Sigmoid colon (tissue), 4 donors: ENCODE results near the gene THOC7.

Source experiments
- EP300 ChIP-seq, 4 donors: sonication (generic); formaldehyde crosslinking; IDR thresholded peaks; one replicate each; pipeline ENCODE4 v1.6.1; 2017; ENCODE audit warnings: antibody characterized with exemption in 4 of 4
- POLR2A ChIP-seq, 2 donors: fragments of 450-650 bp; IDR thresholded peaks; one replicate each; pipeline ENCODE4 v1.6.1; 2016; ENCODE audit warnings: antibody characterized with exemption in 2 of 2, mild to moderate bottlenecking in 2 of 2, moderate library complexity in 2 of 2
- POLR2AphosphoS5 ChIP-seq, 4 donors: sonication (generic); formaldehyde crosslinking; IDR thresholded peaks; one replicate each; pipeline ENCODE4 v1.6.1; 2017; ENCODE audit warnings: antibody characterized with exemption in 4 of 4
- TF ChIP-seq, protein P1 (sequence below), 4 experiments: fragments of 450-650 bp in 3 of 4; fragments of 200-600 bp in 1 of 4; IDR thresholded peaks; one replicate each; pipeline ENCODE4 v1.5.1; 2016 to 2019; ENCODE audit warnings: antibody characterized with exemption in 4 of 4, mild to moderate bottlenecking in 3 of 4, moderate library complexity in 2 of 4

DNA sequence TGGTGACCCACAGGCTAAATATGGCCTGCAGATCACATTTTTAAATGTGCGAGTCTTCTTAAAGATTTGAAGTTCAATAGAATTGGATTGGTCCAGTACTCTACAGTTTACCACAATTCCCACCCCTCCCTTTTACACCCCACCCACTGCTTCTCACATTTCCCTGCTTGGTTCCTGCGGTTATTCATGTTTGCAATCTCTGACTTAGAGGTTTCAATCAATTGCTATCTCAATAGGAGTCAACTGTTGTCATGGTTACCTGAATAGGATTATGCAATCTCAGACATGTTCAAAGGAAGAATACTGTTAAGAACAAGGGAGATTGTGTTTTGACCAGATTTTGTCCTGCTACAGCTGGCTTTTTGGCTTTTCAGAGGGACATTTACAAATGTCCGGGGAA is 49.4 kb downstream of the THOC7 start:
- TF ChIP-seq, protein P1, sequence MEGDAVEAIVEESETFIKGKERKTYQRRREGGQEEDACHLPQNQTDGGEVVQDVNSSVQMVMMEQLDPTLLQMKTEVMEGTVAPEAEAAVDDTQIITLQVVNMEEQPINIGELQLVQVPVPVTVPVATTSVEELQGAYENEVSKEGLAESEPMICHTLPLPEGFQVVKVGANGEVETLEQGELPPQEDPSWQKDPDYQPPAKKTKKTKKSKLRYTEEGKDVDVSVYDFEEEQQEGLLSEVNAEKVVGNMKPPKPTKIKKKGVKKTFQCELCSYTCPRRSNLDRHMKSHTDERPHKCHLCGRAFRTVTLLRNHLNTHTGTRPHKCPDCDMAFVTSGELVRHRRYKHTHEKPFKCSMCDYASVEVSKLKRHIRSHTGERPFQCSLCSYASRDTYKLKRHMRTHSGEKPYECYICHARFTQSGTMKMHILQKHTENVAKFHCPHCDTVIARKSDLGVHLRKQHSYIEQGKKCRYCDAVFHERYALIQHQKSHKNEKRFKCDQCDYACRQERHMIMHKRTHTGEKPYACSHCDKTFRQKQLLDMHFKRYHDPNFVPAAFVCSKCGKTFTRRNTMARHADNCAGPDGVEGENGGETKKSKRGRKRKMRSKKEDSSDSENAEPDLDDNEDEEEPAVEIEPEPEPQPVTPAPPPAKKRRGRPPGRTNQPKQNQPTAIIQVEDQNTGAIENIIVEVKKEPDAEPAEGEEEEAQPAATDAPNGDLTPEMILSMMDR (IDR thresholded peaks at IDR 0.05), result no peak
- TF ChIP-seq EP300 (IDR thresholded peaks at IDR 0.05) (no peak), POLR2A (IDR thresholded peaks at IDR 0.05) (no peak), POLR2AphosphoS5 (IDR thresholded peaks at IDR 0.05) (no peak)
